MM.1S (cell line): ENCODE data around the gene MCU.
"Not testable (repeated sequence)": the region's sequence is repeated elsewhere in the genome, so short reads cannot be mapped to it uniquely, and the experiment has no call there.

Experiments
- DNase-seq: peaks from one replicate; pipeline ENCODE4 v3.0.0-alpha.2; 2015
- H2AFZ ChIP-seq: fragments of 300-600 bp; sonication (generic); 2 replicates; pipeline ENCODE4 v1.6.0; 2016; ENCODE audit warnings: antibody characterized with exemption, low read length
- H3F3A ChIP-seq: fragments of 300-600 bp; sonication (generic); 2 replicates; pipeline ENCODE4 v1.6.1; 2016; ENCODE audit warnings: mild to moderate bottlenecking, antibody characterized with exemption, low read length, moderate library complexity, mixed read lengths; ENCODE audit not compliant: insufficient read depth
- H3K27ac ChIP-seq: fragments of 300-600 bp; sonication (generic); 2 replicates; pipeline ENCODE4 v1.5.1; 2016; ENCODE audit warnings: mild to moderate bottlenecking, low read length
- H3K27me3 ChIP-seq: fragments of 300-600 bp; sonication (generic); replicated peaks from 2 replicates; pipeline ENCODE4 v1.6.0; 2016; ENCODE audit warnings: low read length; ENCODE audit not compliant: insufficient read depth
- H3K36me3 ChIP-seq: fragments of 300-600 bp; sonication (generic); replicated peaks from 2 replicates; pipeline ENCODE4 v1.6.1; 2016; ENCODE audit warnings: mild to moderate bottlenecking, low read length, mixed read lengths; ENCODE audit not compliant: insufficient read depth
- H3K4me1 ChIP-seq: fragments of 300-600 bp; sonication (generic); 2 replicates; pipeline ENCODE4 v1.6.1; 2016; ENCODE audit warnings: low read length, mixed read lengths
- H3K4me2 ChIP-seq: fragments of 300-600 bp; sonication (generic); 2 replicates; pipeline ENCODE4 v1.6.0; 2016; ENCODE audit warnings: low read depth, low read length
- H3K4me3 ChIP-seq: fragments of 300-600 bp; sonication (generic); 2 replicates; pipeline ENCODE4 v1.5.1; 2016; ENCODE audit warnings: low read length, mixed read lengths
- H3K79me2 ChIP-seq: fragments of 300-600 bp; sonication (generic); 2 replicates; pipeline ENCODE4 v1.6.1; 2016; ENCODE audit warnings: mixed run types, low read length, mixed read lengths
- H3K9ac ChIP-seq: fragments of 300-600 bp; sonication (generic); 2 replicates; pipeline ENCODE4 v1.6.1; 2016; ENCODE audit warnings: low read length, mixed read lengths
- H3K9me2 ChIP-seq: fragments of 300-600 bp; sonication (generic); replicated peaks from 2 replicates; pipeline ENCODE4 v1.6.1; 2016; ENCODE audit warnings: mild to moderate bottlenecking, low read length, mixed read lengths; ENCODE audit not compliant: insufficient read depth
- H3K9me3 ChIP-seq: fragments of 300-600 bp; sonication (generic); replicated peaks from 2 replicates; pipeline ENCODE4 v1.6.1; 2016; ENCODE audit warnings: mild to moderate bottlenecking, low read length, mixed read lengths; ENCODE audit not compliant: insufficient read depth
- H4K20me1 ChIP-seq: fragments of 300-600 bp; sonication (generic); 2 replicates; pipeline ENCODE4 v1.6.1; 2016; ENCODE audit warnings: mild to moderate bottlenecking, low read length, moderate library complexity, mixed read lengths; ENCODE audit not compliant: insufficient read depth
- CTCF ChIP-seq: fragments of 300-600 bp; sonication (generic); IDR thresholded peaks from 2 replicates; pipeline ENCODE4 v1.5.1; 2016; ENCODE audit warnings: antibody characterized with exemption, low read length, mixed read lengths
- EZH2 ChIP-seq: fragments of 300-600 bp; sonication (generic); optimal IDR thresholded peaks from 2 replicates; pipeline ENCODE3; 2017; ENCODE audit warnings: low read depth, mild to moderate bottlenecking, antibody characterized with exemption, low read length, mixed read lengths
- EZH2phosphoT487 ChIP-seq: fragments of 300-600 bp; sonication (generic); IDR thresholded peaks from 2 replicates; pipeline ENCODE4 v1.6.1; 2018; ENCODE audit warnings: antibody characterized with exemption, low read length

Gene MCU

DNA sequence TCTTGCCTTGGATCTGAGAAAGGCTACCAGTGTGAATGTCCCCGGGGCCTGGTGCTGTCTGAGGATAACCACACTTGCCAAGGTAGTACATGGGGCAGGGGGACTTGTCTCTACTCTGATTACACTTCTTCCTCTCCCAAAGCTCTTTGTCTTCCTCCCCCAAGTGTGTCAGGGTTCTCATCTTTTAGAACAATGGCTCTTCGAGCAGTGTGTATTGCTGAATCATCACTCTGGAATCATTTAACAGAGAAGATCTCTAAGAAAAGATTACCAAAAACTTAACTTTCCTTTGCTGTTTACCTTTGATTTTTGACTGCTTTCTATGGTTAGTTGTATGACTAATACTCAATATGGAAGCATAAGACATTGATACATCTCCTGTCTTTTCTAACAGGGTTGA, 219.8 kb downstream of the MCU start:
- no peaks in the 10 kb centered on the region for H3K9me3 ChIP-seq
- no peak for DNase-seq
- no peak overlapping the region for H3K9ac ChIP-seq
- H2AFZ ChIP-seq = no peak overlapping the region
- H4K20me1 ChIP-seq = no peaks in the 10 kb centered on the region
- no peaks in the 10 kb centered on the region for H3K9me2 ChIP-seq
- H3K79me2 ChIP-seq = no peaks in the 10 kb centered on the region
- H3K4me2 ChIP-seq = no peak overlapping the region
- no peaks in the 10 kb centered on the region for H3K36me3 ChIP-seq
- TF ChIP-seq EZH2 = no peak
- no peak for TF ChIP-seq CTCF
- TF ChIP-seq EZH2phosphoT487 = no peak
- H3K4me3 ChIP-seq = no peak overlapping the region
- H3F3A ChIP-seq = no peaks in the 10 kb centered on the region
- H3K4me1 ChIP-seq = no peaks in the 10 kb centered on the region
- no peaks in the 10 kb centered on the region for H3K27me3 ChIP-seq
- no peak overlapping the region for H3K27ac ChIP-seq

- Histone ChIP-seq H2AFZ (no peak overlapping the region), H3K27ac (no peak overlapping the region), H3K4me1 (no peaks in the 10 kb centered on the region), H3K4me3 (no peak overlapping the region), H3F3A (no peaks in the 10 kb centered on the region), H3K9me2 (no peaks in the 10 kb centered on the region), H3K4me2 (no peak overlapping the region), H4K20me1 (no peaks in the 10 kb centered on the region), H3K79me2 (no peaks in the 10 kb centered on the region), H3K9me3 (no peaks in the 10 kb centered on the region), H3K27me3 (no peaks in the 10 kb centered on the region), H3K9ac (no peak overlapping the region), H3K36me3 (no peaks in the 10 kb centered on the region)
- no peak for TF ChIP-seq EZH2phosphoT487
- DNase-seq = no peak
Measured at GRCh38 chr10:72912736-72913135, 220.8 kb downstream of the MCU start.

GRCh38 chr10:72913287-72913686, 221.3 kb downstream of the MCU start:
- Histone ChIP-seq H3K4me2 (no peak overlapping the region), H3K4me1 (no peaks in the 10 kb centered on the region), H4K20me1 (no peaks in the 10 kb centered on the region), H3K27me3 (no peaks in the 10 kb centered on the region), H3K9me3 (no peaks in the 10 kb centered on the region), H3K79me2 (no peaks in the 10 kb centered on the region), H3K4me3 (no peak overlapping the region), H3K9me2 (no peaks in the 10 kb centered on the region), H2AFZ (no peak overlapping the region), H3K9ac (no peak overlapping the region), H3K36me3 (no peaks in the 10 kb centered on the region), H3F3A (no peaks in the 10 kb centered on the region), H3K27ac (no peak overlapping the region)
- DNase-seq = no peak
- no peak for TF ChIP-seq EZH2phosphoT487
- no peak for TF ChIP-seq EZH2
- no peak for TF ChIP-seq CTCF

DNA sequence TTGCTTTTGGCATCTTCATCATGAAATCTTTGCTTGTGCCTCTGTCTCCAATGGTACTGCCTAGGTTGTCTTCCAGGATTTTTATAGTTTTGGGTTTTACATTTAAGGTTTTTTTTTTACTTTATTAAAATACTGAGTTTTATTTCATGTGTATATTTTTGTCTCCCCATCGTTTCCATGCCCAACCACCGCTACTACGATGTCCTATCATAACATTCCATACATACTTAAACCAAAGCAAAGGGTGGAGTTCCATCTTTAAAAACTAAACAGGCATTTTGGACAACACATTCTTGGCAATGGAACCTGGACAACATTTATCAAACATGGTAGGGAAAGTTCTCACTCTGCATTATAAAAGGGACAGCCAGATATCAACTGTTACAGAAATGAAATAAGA, 225.3 kb downstream of the MCU start:
- not testable (repeated sequence) for H3K9me3 ChIP-seq, H3K4me3 ChIP-seq, H2AFZ ChIP-seq, DNase-seq, H3K4me1 ChIP-seq, H4K20me1 ChIP-seq, H3K27me3 ChIP-seq, H3K79me2 ChIP-seq, H3F3A ChIP-seq, H3K4me2 ChIP-seq, H3K9ac ChIP-seq, H3K36me3 ChIP-seq, H3K9me2 ChIP-seq, H3K27ac ChIP-seq

DNA sequence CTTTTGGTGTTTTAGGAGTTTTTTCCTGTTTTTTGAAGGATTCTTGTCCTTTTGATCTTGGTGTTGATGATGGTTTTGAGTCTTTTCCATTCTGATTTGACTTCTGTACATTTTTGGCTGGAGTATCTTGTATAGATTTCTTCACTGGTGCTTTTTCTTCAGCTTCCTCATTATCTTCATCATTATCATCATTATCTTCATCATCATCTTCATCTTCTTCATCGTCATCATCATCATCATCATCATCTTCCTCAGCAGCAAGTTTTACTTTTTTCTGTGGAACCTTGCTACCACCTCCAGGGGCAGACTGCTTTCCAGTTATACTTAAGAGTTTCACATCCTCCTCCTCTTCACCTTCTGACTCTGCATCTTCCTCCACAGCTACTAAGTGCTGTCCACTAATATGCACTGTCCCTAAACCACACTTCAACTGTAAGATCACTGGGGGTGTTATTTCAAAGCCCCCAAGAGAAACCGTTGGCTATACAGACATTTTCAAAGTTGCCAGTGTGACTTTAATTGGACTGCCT, 225.9 kb downstream of the MCU start:
- not testable (repeated sequence) for H3K27ac ChIP-seq, H3K9me2 ChIP-seq, DNase-seq, H3K27me3 ChIP-seq, H3K9me3 ChIP-seq, H3F3A ChIP-seq, H3K4me3 ChIP-seq, H3K36me3 ChIP-seq, H4K20me1 ChIP-seq, H3K4me1 ChIP-seq, H3K9ac ChIP-seq, H3K79me2 ChIP-seq, H3K4me2 ChIP-seq, H2AFZ ChIP-seq
